Upper lobe of right lung (tissue), 1 donor: ENCODE measurements around the gene LEP. TPM values are rescaled to one million over a fixed set of nuclear protein-coding genes. Genes with fewer than 3 reads are reported as not detected.
"Not testable (repeated sequence)": the region's sequence is repeated elsewhere in the genome, so short reads cannot be mapped to it uniquely, and the experiment has no call there.

ENCODE experiments used
- ATAC-seq: fragments of 200-7000 bp; cut with Tn5 transposase; one replicate; pipeline ENCODE4 v1.9.1; 2020; ENCODE audit warnings: mild to moderate bottlenecking, moderate library complexity
- DNase-seq: peaks from one replicate; pipeline ENCODE4 v3.0.0-alpha.2; 2020
- H3K27ac ChIP-seq: fragments of 200-600 bp; one replicate; pipeline ENCODE4 v1.8.0; 2022
- H3K27me3 ChIP-seq: fragments of 200-600 bp; one replicate; pipeline ENCODE4 v1.8.0; 2022; ENCODE audit warnings: mild to moderate bottlenecking
- H3K36me3 ChIP-seq: fragments of 200-600 bp; one replicate; pipeline ENCODE4 v1.8.0; 2022
- H3K4me1 ChIP-seq: fragments of 200-600 bp; one replicate; pipeline ENCODE4 v1.8.0; 2022
- H3K4me3 ChIP-seq: fragments of 200-600 bp; one replicate; pipeline ENCODE4 v1.8.0; 2022; ENCODE audit warnings: mild to moderate bottlenecking
- H3K9me3 ChIP-seq: fragments of 200-600 bp; one replicate; pipeline ENCODE4 v1.8.0; 2022
- intact Hi-C: fragments of 100-400 bp; cut with DNase I; formaldehyde crosslinking; loops from one replicate; pipeline ENCODE4 v1.11.0; 2022
- total RNA-seq: library from RNA; stranded (reverse); fragmentation: NEBNext Ultra II Directional; extraction: Animal tissue kit (Norgen Biotek cat#: 25700); gene quantifications from one replicate; pipeline ENCODE4 v1.2.1, GENCODE V29; 2021
- TF ChIP-seq, protein P1 (sequence below): fragments of 200-600 bp; IDR thresholded peaks from one replicate; pipeline ENCODE4 v1.8.0; 2022; ENCODE audit warnings: antibody characterized with exemption
- donor health status: DM: no; HTN: yes; CAD: no; lungs with severe emphysema.

The LEP gene
- total RNA-seq, 1 donor from 2014 or later: not detected

DNA sequence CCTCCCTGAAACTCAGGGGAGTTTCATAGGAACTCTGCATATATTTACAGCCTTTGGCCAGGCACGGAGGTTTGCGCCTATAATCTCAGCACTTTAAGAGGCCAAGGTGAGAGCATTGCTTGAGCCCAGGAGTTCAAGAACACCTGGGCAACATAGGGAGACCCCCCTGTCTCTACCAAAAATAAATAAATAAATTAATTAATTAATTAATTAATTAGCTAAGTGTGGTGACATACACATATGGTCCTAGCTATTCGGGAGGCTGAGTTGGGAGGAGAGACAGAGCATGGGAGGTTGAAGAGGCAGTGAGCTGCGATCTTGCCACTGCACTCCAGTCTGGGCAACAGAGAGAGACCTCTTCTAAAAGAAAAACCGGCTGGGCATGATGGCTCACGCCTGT lies 9.4 kb upstream of the LEP start:
- TF ChIP-seq, protein P1, sequence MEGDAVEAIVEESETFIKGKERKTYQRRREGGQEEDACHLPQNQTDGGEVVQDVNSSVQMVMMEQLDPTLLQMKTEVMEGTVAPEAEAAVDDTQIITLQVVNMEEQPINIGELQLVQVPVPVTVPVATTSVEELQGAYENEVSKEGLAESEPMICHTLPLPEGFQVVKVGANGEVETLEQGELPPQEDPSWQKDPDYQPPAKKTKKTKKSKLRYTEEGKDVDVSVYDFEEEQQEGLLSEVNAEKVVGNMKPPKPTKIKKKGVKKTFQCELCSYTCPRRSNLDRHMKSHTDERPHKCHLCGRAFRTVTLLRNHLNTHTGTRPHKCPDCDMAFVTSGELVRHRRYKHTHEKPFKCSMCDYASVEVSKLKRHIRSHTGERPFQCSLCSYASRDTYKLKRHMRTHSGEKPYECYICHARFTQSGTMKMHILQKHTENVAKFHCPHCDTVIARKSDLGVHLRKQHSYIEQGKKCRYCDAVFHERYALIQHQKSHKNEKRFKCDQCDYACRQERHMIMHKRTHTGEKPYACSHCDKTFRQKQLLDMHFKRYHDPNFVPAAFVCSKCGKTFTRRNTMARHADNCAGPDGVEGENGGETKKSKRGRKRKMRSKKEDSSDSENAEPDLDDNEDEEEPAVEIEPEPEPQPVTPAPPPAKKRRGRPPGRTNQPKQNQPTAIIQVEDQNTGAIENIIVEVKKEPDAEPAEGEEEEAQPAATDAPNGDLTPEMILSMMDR: no peak
- Histone ChIP-seq H3K4me3 (no peak overlapping the region), H3K27me3 (peaks cover 4% of the 10 kb centered on the region), H3K27ac (no peak overlapping the region), H3K36me3 (no peaks in the 10 kb centered on the region), H3K9me3 (no peaks in the 10 kb centered on the region), H3K4me1 (no peaks in the 10 kb centered on the region)
- no peak for DNase-seq
- ATAC-seq: no peak
- intact Hi-C loops: no loop called here

GRCh38 chr7:128233471-128233870 lies 7.6 kb upstream of the LEP start:
- Histone ChIP-seq H3K9me3 (no peaks in the 10 kb centered on the region), H3K27me3 (peaks cover 4% of the 10 kb centered on the region), H3K27ac (no peak overlapping the region), H3K36me3 (no peaks in the 10 kb centered on the region), H3K4me3 (no peak overlapping the region), H3K4me1 (no peaks in the 10 kb centered on the region)
- intact Hi-C loops: no loop called here
- TF ChIP-seq, protein P1: no peak
- no peak for DNase-seq
- ATAC-seq: no peak

DNA sequence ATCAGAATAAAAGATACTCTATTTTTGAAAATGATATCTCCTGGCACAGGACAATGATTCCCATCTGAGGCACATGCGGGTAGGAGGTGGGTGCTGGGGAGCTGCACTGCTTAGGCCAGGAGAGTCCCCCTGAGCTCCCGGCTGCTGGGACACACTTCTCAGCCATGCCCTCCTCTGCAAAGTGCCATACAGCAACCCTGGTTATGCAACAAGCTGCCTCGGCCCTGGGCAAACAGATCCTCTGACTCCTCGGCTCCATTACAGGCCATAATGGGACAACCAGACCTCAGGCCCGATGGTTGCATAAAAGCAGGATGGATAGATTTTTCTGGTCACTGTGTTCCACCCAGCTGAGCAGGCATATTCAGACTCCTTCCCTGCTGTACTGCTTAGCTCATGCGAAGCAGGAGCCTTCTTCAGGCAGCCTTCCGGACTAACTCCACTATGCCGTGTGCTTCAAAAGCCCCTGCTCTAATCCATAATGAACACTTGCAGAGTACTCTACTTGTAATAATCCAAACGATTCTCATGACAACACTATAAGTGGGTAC lies 6.5 kb upstream of the LEP start:
- no peaks in the 10 kb centered on the region for H3K9me3 ChIP-seq
- H3K36me3 ChIP-seq: no peaks in the 10 kb centered on the region
- DNase-seq (no peak), ATAC-seq (no peak)
- H3K27me3 ChIP-seq: peaks cover 4% of the 10 kb centered on the region
- TF ChIP-seq, protein P1: no peak
- H3K4me3 ChIP-seq: no peak overlapping the region
- no peak overlapping the region for H3K27ac ChIP-seq
- intact Hi-C loops: no loop called here
- no peaks in the 10 kb centered on the region for H3K4me1 ChIP-seq

DNA sequence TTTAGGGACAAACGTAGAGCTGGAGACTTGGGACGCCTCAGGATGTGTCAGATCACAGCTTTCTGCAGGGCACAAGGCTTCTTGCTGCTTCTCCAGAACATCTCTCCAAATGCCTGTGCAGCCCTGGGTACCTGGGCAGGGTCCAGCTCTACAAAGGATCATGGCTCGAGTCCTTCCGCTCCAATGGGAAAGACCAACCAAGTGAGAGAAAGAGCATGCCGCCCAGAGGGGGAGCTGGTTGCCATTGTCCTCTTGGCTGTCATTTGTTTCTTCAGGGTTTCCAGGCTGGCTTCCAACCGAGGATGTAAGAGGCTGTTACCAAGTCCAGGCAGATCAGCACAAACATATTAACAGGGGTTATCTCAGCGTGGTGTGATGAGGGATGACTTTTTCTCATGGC lies 5.6 kb upstream of the LEP start:
- intact Hi-C loops: no loop called here
- no peaks in the 10 kb centered on the region for H3K36me3 ChIP-seq

GRCh38 chr7:128236924-128237586 lies 4.0 kb upstream of the LEP start:
- ATAC-seq: peak; percentile 87
- intact Hi-C loops: no loop called here

More for the DNA sequence above, 5.6 kb upstream of the LEP start:
- ATAC-seq: no peak
- H3K4me1 ChIP-seq: no peaks in the 10 kb centered on the region
- no peak overlapping the region for H3K4me3 ChIP-seq
- TF ChIP-seq, protein P1: no peak
- H3K27ac ChIP-seq: no peak overlapping the region
- H3K27me3 ChIP-seq: peaks cover 6% of the 10 kb centered on the region
- H3K9me3 ChIP-seq: no peaks in the 10 kb centered on the region
- DNase-seq: no peak

DNA sequence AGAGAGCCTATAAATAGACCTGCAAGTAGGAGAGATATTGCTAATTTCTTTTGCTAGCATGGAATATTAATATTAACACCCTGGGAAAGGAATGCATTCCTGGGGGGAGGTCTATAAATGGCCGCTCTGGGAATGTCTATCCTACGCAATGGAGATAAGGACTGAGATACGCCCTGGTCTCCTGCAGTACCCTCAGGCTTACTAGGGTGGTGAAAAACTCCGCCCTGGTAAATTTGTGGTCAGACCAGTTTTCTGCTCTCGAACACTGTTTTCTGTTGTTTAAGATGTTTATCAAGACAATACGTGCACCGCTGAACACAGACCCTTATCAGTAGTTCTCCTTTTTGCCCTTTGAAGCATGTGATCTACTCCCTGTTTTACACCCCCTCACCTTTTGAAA lies 1.9 kb upstream of the LEP start:
- DNase-seq, H3K9me3 ChIP-seq, H3K4me1 ChIP-seq, H3K4me3 ChIP-seq, H3K27ac ChIP-seq, intact Hi-C loops, ATAC-seq, H3K36me3 ChIP-seq: not testable (repeated sequence)
- peaks cover 23% of the 10 kb centered on the region for H3K27me3 ChIP-seq

More at GRCh38 chr7:128236924-128237586, 4.0 kb upstream of the LEP start:
- no peaks in the 10 kb centered on the region for H3K4me1 ChIP-seq
- no peak for DNase-seq
- no peaks in the 10 kb centered on the region for H3K9me3 ChIP-seq
- no peaks in the 10 kb centered on the region for H3K36me3 ChIP-seq
- no peak overlapping the region for H3K4me3 ChIP-seq
- TF ChIP-seq, protein P1: no peak
- peak overlapping the region; percentile 36 for H3K27ac ChIP-seq
- H3K27me3 ChIP-seq: peaks cover 13% of the 10 kb centered on the region
